ENCODE data around the gene DCTN4. TPM values are rescaled to one million over a fixed set of nuclear protein-coding genes. Genes with fewer than 3 reads are reported as not detected.
"Not testable (repeated sequence)": the region's sequence is repeated elsewhere in the genome, so short reads cannot be mapped to it uniquely, and the experiment has no call there.

DCTN4 gene
- total RNA-seq, 1 experiment from 2014 or later: 51.9 TPM

- intact Hi-C loops (cut with micrococcal nuclease; ENCODE audit: unreplicated experiment): no loop called here
Observed at GRCh38 chr5:150753863-150754262, 5.0 kb downstream of the DCTN4 start.

GRCh38 chr5:150753463-150753862 is 5.4 kb downstream of the DCTN4 start:
- Mint-ChIP-seq H3K4me3 (ENCODE audit: low read depth, unreplicated experiment) (no peak overlapping the region), H3K27ac (ENCODE audit: unreplicated experiment) (no peak overlapping the region), H3K27me3 (ENCODE audit: unreplicated experiment) (no peaks in the 10 kb centered on the region), H3K9me3 (ENCODE audit: low read depth, unreplicated experiment) (no peaks in the 10 kb centered on the region), H3K36me3 (ENCODE audit: insufficient read depth, unreplicated experiment) (peaks cover 47% of the 10 kb centered on the region), H3K4me1 (ENCODE audit: low read depth, unreplicated experiment) (peaks cover 18% of the 10 kb centered on the region)
- BruUV-seq (replicated peaks): no TSS peak
- no peak for DNase-seq
- CTCF ChIA-PET: no interaction called here
- no peak for TF ChIP-seq CTCF (IDR thresholded peaks at IDR 0.05; ENCODE audit: unreplicated experiment)
- intact Hi-C loops (cut with micrococcal nuclease; ENCODE audit: unreplicated experiment): no loop called here

More at GRCh38 chr5:150753863-150754262, 5.0 kb downstream of the DCTN4 start:
- BruUV-seq (replicated peaks): no TSS peak
- Mint-ChIP-seq H3K4me3 (ENCODE audit: low read depth, unreplicated experiment) (no peak overlapping the region), H3K36me3 (ENCODE audit: insufficient read depth, unreplicated experiment) (peaks cover 47% of the 10 kb centered on the region), H3K9me3 (ENCODE audit: low read depth, unreplicated experiment) (no peaks in the 10 kb centered on the region), H3K27ac (ENCODE audit: unreplicated experiment) (no peak overlapping the region), H3K27me3 (ENCODE audit: unreplicated experiment) (no peaks in the 10 kb centered on the region), H3K4me1 (ENCODE audit: low read depth, unreplicated experiment) (peaks cover 18% of the 10 kb centered on the region)
- no peak for DNase-seq
- TF ChIP-seq CTCF (IDR thresholded peaks at IDR 0.05; ENCODE audit: unreplicated experiment): no peak
- CTCF ChIA-PET: no interaction called here

- intact Hi-C loops (cut with micrococcal nuclease; ENCODE audit: unreplicated experiment): no loop called here
- Mint-ChIP-seq H3K27ac (ENCODE audit: unreplicated experiment) (no peak overlapping the region), H3K27me3 (ENCODE audit: unreplicated experiment) (no peaks in the 10 kb centered on the region), H3K4me1 (ENCODE audit: low read depth, unreplicated experiment) (peaks cover 8% of the 10 kb centered on the region), H3K4me3 (ENCODE audit: low read depth, unreplicated experiment) (no peak overlapping the region), H3K9me3 (ENCODE audit: low read depth, unreplicated experiment) (no peaks in the 10 kb centered on the region), H3K36me3 (ENCODE audit: insufficient read depth, unreplicated experiment) (peaks cover 38% of the 10 kb centered on the region)
- CTCF ChIA-PET: no interaction called here
- DNase-seq: no peak
- TF ChIP-seq CTCF (IDR thresholded peaks at IDR 0.05; ENCODE audit: unreplicated experiment): no peak
- no TSS peak for BruUV-seq (replicated peaks)
Observed at GRCh38 chr5:150751096-150751891, 7.5 kb downstream of the DCTN4 start.

- CTCF ChIA-PET: no interaction called here
- BruUV-seq (replicated peaks): no TSS peak
- Mint-ChIP-seq H3K4me1 (ENCODE audit: low read depth, unreplicated experiment) (peaks cover 8% of the 10 kb centered on the region), H3K4me3 (ENCODE audit: low read depth, unreplicated experiment) (no peak overlapping the region), H3K27ac (ENCODE audit: unreplicated experiment) (no peak overlapping the region), H3K36me3 (ENCODE audit: insufficient read depth, unreplicated experiment) (peaks cover 30% of the 10 kb centered on the region), H3K9me3 (ENCODE audit: low read depth, unreplicated experiment) (no peaks in the 10 kb centered on the region), H3K27me3 (ENCODE audit: unreplicated experiment) (no peaks in the 10 kb centered on the region)
- TF ChIP-seq CTCF (IDR thresholded peaks at IDR 0.05; ENCODE audit: unreplicated experiment): no peak
- no peak for DNase-seq
- intact Hi-C loops (cut with micrococcal nuclease; ENCODE audit: unreplicated experiment): no loop called here
Observed at GRCh38 chr5:150750469-150750868, 8.3 kb downstream of the DCTN4 start.

- H3K4me1 Mint-ChIP-seq (ENCODE audit: low read depth, unreplicated experiment); H3K4me3 Mint-ChIP-seq (ENCODE audit: low read depth, unreplicated experiment); H3K27me3 Mint-ChIP-seq (ENCODE audit: unreplicated experiment); BruUV-seq (replicated peaks); H3K9me3 Mint-ChIP-seq (ENCODE audit: low read depth, unreplicated experiment); intact Hi-C loops (cut with micrococcal nuclease; ENCODE audit: unreplicated experiment); H3K27ac Mint-ChIP-seq (ENCODE audit: unreplicated experiment); H3K36me3 Mint-ChIP-seq (ENCODE audit: insufficient read depth, unreplicated experiment); DNase-seq: not testable (repeated sequence)
- CTCF ChIA-PET: interaction anchor here (0.6 kb wide), 1 partner anchor 77 kb away, joined by 3 read pairs; no protein-coding TSS in a partner anchor
Observed at GRCh38 chr5:150743142-150743488, 15.7 kb downstream of the DCTN4 start.

- H3K27me3 Mint-ChIP-seq (ENCODE audit: unreplicated experiment); BruUV-seq (replicated peaks); DNase-seq; H3K9me3 Mint-ChIP-seq (ENCODE audit: low read depth, unreplicated experiment); CTCF ChIA-PET; H3K36me3 Mint-ChIP-seq (ENCODE audit: insufficient read depth, unreplicated experiment); H3K27ac Mint-ChIP-seq (ENCODE audit: unreplicated experiment); H3K4me1 Mint-ChIP-seq (ENCODE audit: low read depth, unreplicated experiment); intact Hi-C loops (cut with micrococcal nuclease; ENCODE audit: unreplicated experiment); H3K4me3 Mint-ChIP-seq (ENCODE audit: low read depth, unreplicated experiment): not testable (repeated sequence)
Observed at GRCh38 chr5:150742455-150743141, 16.2 kb downstream of the DCTN4 start.
